Gastroesophageal sphincter (tissue), 4 donors: ENCODE results near the gene CALR3. TPM values are rescaled to one million over a fixed set of nuclear protein-coding genes. Genes with fewer than 3 reads are reported as not detected.
"Not testable (repeated sequence)": the region's sequence is repeated elsewhere in the genome, so short reads cannot be mapped to it uniquely, and the experiment has no call there.

ENCODE experiments used
- ATAC-seq: fragments of 150-250 bp; one replicate; pipeline ENCODE4 v1.9.1; 2016; ENCODE audit warnings: mild to moderate bottlenecking, moderate library complexity
- H3K27ac ChIP-seq, 4 donors: fragments of 200-600 bp; sonication (generic) in 3 of 4; 1 replicate in 3 of 4; 2 replicates in 1 of 4; pipeline ENCODE4 v1.5.1; 2016 to 2019
- H3K27me3 ChIP-seq: fragments of 200-600 bp; sonication (generic); one replicate; pipeline ENCODE4 v1.5.1; 2019
- H3K36me3 ChIP-seq, 2 donors: fragments of 200-600 bp; sonication (generic); one replicate each; pipeline ENCODE4 v1.5.1; 2019; ENCODE audit warnings: control low read depth in 1 of 2
- H3K4me1 ChIP-seq, 3 donors: fragments of 200-600 bp; sonication (generic); 1 replicate in 2 of 3; 2 replicates in 1 of 3; pipeline ENCODE4 v1.5.1; 2016 to 2019; ENCODE audit warnings: control low read depth in 2 of 3
- H3K4me3 ChIP-seq, 2 donors: fragments of 200-600 bp; sonication (generic); one replicate each; pipeline ENCODE4 v1.5.1; 2019; ENCODE audit warnings: mild to moderate bottlenecking in 1 of 2, moderate library complexity in 1 of 2
- H3K9me3 ChIP-seq, 3 donors: fragments of 200-600 bp; sonication (generic); one replicate each; pipeline ENCODE4 v1.5.1; 2017 to 2019; ENCODE audit warnings: control low read depth in 2 of 3
- CTCF ChIP-seq, 4 experiments: fragments of 200-600 bp in 2 of 4; fragments of 450-650 bp in 2 of 4; sonication (generic) in 1 of 4; IDR thresholded peaks; one replicate each; pipeline ENCODE4 v1.5.1; 2017 to 2019; ENCODE audit warnings: antibody characterized with exemption in 4 of 4, mild to moderate bottlenecking in 2 of 4, moderate library complexity in 2 of 4
- EP300 ChIP-seq: sonication (generic); formaldehyde crosslinking; IDR thresholded peaks from one replicate; pipeline ENCODE4 v1.6.1; 2017; ENCODE audit warnings: antibody characterized with exemption, mild to moderate bottlenecking
- POLR2A ChIP-seq, 2 donors: fragments of 450-650 bp; IDR thresholded peaks; one replicate each; pipeline ENCODE4 v1.6.1; 2017; ENCODE audit warnings: antibody characterized with exemption in 2 of 2, mild to moderate bottlenecking in 2 of 2, moderate library complexity in 1 of 2
- POLR2AphosphoS5 ChIP-seq: sonication (generic); formaldehyde crosslinking; IDR thresholded peaks from one replicate; pipeline ENCODE4 v1.6.1; 2017; ENCODE audit warnings: antibody characterized with exemption
- WGBS, 2 donors: methylation state at CpG; one replicate each; pipeline ENCODE4 v1.1.5; 2018; ENCODE audit warnings: low coverage in 1 of 2; 5-methylcytosine and 5-hydroxymethylcytosine counted together
- total RNA-seq, 4 donors: library from RNA; depleted of rRNA; stranded (reverse); fragments of >200 nt; gene quantifications; one replicate each; pipeline ENCODE4 v1.1.0, GENCODE V29; 2016

CALR3 gene
- total RNA-seq, 4 donors from 2014 or later: not detected

DNA sequence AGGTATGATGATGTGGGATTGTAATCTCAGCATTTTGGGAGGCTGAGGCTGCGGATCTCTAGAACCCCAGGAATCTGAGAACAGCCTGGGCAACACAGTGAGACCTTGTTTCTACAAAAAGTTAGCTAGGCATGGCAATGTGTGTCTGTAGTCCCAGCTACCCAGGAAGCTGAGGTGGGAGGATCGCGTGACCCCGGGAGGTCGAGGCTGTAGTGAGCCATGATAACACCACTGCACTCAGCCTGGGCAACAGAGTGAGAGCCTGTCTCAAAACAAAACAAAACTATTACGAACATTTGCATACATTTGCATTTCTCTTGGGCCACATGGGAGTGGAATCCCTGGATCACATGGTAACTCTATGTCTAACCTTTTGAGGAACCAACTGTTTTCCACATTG lies 1.9 kb upstream of the CALR3 start:
- no peak overlapping the region for H3K27ac ChIP-seq
- no peaks in the 10 kb centered on the region for H3K9me3 ChIP-seq
- H3K27me3 ChIP-seq: no peaks in the 10 kb centered on the region
- no peak for ATAC-seq
- no peak overlapping the region for H3K4me3 ChIP-seq
- 75 to 92% methylated on average over 2 to 6 of the region's 6 CpGs for WGBS, 2 donors
- H3K4me1 ChIP-seq: peaks cover 0 to 21% (median 5%) of the 10 kb centered on the region in 3 donors
- H3K36me3 ChIP-seq: peaks cover 0 to 25% of the 10 kb centered on the region in 2 donors
- TF ChIP-seq EP300 (no peak), POLR2AphosphoS5 (no peak), POLR2A (IDR thresholded peaks at IDR 0.05) (no peak), CTCF (IDR thresholded peaks at IDR 0.05) (no peak)

GRCh38 chr19:16497042-16497441 lies 1.1 kb upstream of the CALR3 start:
- H3K4me3 ChIP-seq: peak overlapping the region; percentile 45 to 69
- H3K9me3 ChIP-seq: no peaks in the 10 kb centered on the region
- peak overlapping the region in 3 of 4 donors; percentile 85 to 92 (median 87) for H3K27ac ChIP-seq
- H3K36me3 ChIP-seq: peaks cover 0 to 17% of the 10 kb centered on the region in 2 donors
- 61 to 74% methylated on average over 7 to 9 of the region's 12 CpGs for WGBS, 2 donors
- H3K27me3 ChIP-seq: no peaks in the 10 kb centered on the region
- peaks cover 0 to 21% (median 5%) of the 10 kb centered on the region in 3 donors for H3K4me1 ChIP-seq
- TF ChIP-seq POLR2AphosphoS5: no peak
- TF ChIP-seq EP300: no peak
- no peak for TF ChIP-seq POLR2A (IDR thresholded peaks at IDR 0.05)
- TF ChIP-seq CTCF (IDR thresholded peaks at IDR 0.05): no peak
- no peak for ATAC-seq

DNA sequence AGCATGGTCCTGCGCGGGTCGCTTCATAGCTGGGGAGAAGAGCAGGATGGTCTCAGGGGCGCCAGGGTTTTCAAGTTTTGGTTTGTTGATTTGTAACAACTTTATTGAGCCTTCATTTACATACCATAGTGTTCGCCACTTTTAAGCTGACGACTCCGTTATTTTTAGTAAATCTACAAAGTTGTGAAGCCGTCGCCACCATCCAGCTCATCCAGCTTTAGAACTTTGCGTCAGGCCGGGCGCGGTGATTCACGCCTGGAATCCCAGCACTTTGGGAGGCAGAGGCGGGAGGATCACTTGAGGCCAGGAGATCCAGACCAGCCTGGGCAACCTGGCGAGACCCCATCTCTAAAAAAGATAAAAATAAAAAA lies 631 bp upstream of the CALR3 start:
- peaks cover 0 to 12% of the 10 kb centered on the region in 2 donors for H3K36me3 ChIP-seq
- no peaks in the 10 kb centered on the region for H3K9me3 ChIP-seq
- ATAC-seq: peak; percentile 23
- 9 to 12% methylated on average over 11 to 16 of the region's 16 CpGs for WGBS, 2 donors
- TF ChIP-seq POLR2A (IDR thresholded peaks at IDR 0.05) (no peak), CTCF (IDR thresholded peaks at IDR 0.05) (no peak), EP300 (no peak), POLR2AphosphoS5 (no peak)
- H3K4me3 ChIP-seq: peak overlapping the region; percentile 45 to 69
- peaks cover 0 to 21% (median 5%) of the 10 kb centered on the region in 3 donors for H3K4me1 ChIP-seq
- no peaks in the 10 kb centered on the region for H3K27me3 ChIP-seq
- peak overlapping the region in 3 of 4 donors; percentile 85 to 92 (median 87) for H3K27ac ChIP-seq

DNA sequence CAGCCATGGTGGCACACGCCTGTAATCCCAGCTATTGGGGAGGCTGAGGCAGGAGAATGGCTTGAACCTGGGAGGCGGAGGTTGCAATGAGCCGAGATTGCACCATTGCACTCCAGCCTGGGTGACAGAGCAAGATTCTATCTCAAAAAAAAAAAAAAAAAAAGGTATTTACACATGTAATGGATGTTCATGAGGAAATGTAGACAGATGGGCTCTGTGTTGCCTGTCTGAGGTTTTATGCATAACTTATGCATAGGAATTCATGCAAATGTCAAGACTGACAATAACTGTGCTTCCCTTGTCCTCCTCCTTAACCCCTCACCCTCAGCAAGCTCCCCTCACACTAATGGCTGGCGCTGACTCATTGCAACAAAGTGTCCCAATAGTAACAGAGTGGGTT lies 9.5 kb downstream of the CALR3 start:
- H3K4me1 ChIP-seq: peaks cover 0 to 13% (median 5%) of the 10 kb centered on the region in 3 donors
- WGBS, 2 donors: 80 to 96% methylated on average over 1 to 3 of the region's 4 CpGs
- H3K9me3 ChIP-seq, H3K27ac ChIP-seq, H3K4me3 ChIP-seq, H3K27me3 ChIP-seq, H3K36me3 ChIP-seq, ATAC-seq: not testable (repeated sequence)

GRCh38 chr19:16482745-16483144 lies 13.2 kb downstream of the CALR3 start:
- Histone ChIP-seq H3K4me1 (no peaks in the 10 kb centered on the region), H3K27ac (no peak overlapping the region), H3K36me3 (no peaks in the 10 kb centered on the region), H3K27me3 (no peaks in the 10 kb centered on the region), H3K9me3 (no peaks in the 10 kb centered on the region), H3K4me3 (no peak overlapping the region)
- 60 to 75% methylated on average over 2 to 5 of the region's 7 CpGs for WGBS, 2 donors
- TF ChIP-seq POLR2AphosphoS5 (no peak), EP300 (no peak), POLR2A (IDR thresholded peaks at IDR 0.05) (no peak), CTCF (IDR thresholded peaks at IDR 0.05) (no peak)
- ATAC-seq: no peak
